ENCODE results near the gene TWF2. TPM values are rescaled to one million over a fixed set of nuclear protein-coding genes. Genes with fewer than 3 reads are reported as not detected.
A peak's percentile ranks its signal among the peaks of the same experiment; 100 is the strongest.

The TWF2 gene
- total RNA-seq, 4 donors from 2014 or later = 46.2 to 68.8 (median 59.3) TPM

- Histone ChIP-seq H3K9me3 (no peaks in the 10 kb centered on the region), H3K27me3 (no peaks in the 10 kb centered on the region), H3K4me3 (no peak overlapping the region), H3K27ac (peak overlapping the region; percentile 47 to 72 (median 55)), H3K4me1 (peaks cover 0 to 32% (median 9%) of the 10 kb centered on the region in 4 donors), H3K36me3 (no peaks in the 10 kb centered on the region)
- DNase-seq = peak in 2 of 3 donors; percentile 49 to 70
- no peak for TF ChIP-seq POLR2A (IDR thresholded peaks at IDR 0.05)
- TF ChIP-seq, protein P1, sequence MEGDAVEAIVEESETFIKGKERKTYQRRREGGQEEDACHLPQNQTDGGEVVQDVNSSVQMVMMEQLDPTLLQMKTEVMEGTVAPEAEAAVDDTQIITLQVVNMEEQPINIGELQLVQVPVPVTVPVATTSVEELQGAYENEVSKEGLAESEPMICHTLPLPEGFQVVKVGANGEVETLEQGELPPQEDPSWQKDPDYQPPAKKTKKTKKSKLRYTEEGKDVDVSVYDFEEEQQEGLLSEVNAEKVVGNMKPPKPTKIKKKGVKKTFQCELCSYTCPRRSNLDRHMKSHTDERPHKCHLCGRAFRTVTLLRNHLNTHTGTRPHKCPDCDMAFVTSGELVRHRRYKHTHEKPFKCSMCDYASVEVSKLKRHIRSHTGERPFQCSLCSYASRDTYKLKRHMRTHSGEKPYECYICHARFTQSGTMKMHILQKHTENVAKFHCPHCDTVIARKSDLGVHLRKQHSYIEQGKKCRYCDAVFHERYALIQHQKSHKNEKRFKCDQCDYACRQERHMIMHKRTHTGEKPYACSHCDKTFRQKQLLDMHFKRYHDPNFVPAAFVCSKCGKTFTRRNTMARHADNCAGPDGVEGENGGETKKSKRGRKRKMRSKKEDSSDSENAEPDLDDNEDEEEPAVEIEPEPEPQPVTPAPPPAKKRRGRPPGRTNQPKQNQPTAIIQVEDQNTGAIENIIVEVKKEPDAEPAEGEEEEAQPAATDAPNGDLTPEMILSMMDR (IDR thresholded peaks at IDR 0.05) = no peak
Observed at GRCh38 chr3:52281981-52282801, 43.2 kb upstream of the TWF2 start.

DNA sequence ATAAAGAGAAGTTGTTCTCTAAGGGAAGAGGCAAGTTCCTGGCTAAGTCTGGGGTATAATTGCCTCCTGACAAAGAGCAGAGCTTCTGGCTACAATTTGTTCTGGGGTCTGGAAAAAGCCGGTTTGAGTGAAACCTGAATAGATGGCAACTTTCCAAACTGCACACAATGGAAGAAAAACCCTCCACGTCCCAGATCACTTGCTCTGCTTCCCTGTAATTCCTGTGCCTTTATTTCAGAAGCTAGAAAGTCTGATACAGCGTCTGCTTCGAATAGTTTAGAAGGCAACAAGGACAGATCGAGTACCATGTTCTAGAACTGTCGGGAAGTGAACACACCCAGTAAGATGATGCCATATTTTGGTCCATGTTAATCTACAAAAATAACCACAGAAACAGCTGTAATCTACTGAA, 41.1 kb upstream of the TWF2 start:
- H3K27ac ChIP-seq = peak overlapping the region; percentile 95 to 100 (median 97)
- peaks cover 0 to 40% (median 10%) of the 10 kb centered on the region in 4 donors for H3K4me1 ChIP-seq
- no peak overlapping the region for H3K4me3 ChIP-seq
- DNase-seq = no peak
- H3K27me3 ChIP-seq = no peaks in the 10 kb centered on the region
- H3K9me3 ChIP-seq = no peaks in the 10 kb centered on the region
- TF ChIP-seq POLR2A (IDR thresholded peaks at IDR 0.05) = no peak
- TF ChIP-seq, protein P1 (IDR thresholded peaks at IDR 0.05) = no peak
- H3K36me3 ChIP-seq = no peaks in the 10 kb centered on the region

- no peak for DNase-seq
- no peaks in the 10 kb centered on the region for H3K9me3 ChIP-seq
- peaks cover 0 to 42% (median 11%) of the 10 kb centered on the region in 4 donors for H3K4me1 ChIP-seq
- H3K27me3 ChIP-seq = no peaks in the 10 kb centered on the region
- TF ChIP-seq, protein P1 (IDR thresholded peaks at IDR 0.05) = no peak
- TF ChIP-seq POLR2A (IDR thresholded peaks at IDR 0.05) = no peak
- H3K36me3 ChIP-seq = no peaks in the 10 kb centered on the region
- peak overlapping the region in 2 of 4 donors; percentile 90 to 99 for H3K4me3 ChIP-seq
- peak overlapping the region; percentile 95 to 100 (median 97) for H3K27ac ChIP-seq
Observed at GRCh38 chr3:52279596-52279995, 40.6 kb upstream of the TWF2 start.

GRCh38 chr3:52278510-52279069, 39.6 kb upstream of the TWF2 start, which contains the start of gene WDR82:
WDR82 (minus strand) TSS chr3:52278649; CDS start chr3:52278361, 288 bp downstream.
- H3K9me3 ChIP-seq = no peaks in the 10 kb centered on the region
- TF ChIP-seq, protein P1 (IDR thresholded peaks at IDR 0.05) = peak in 5 of 6 experiments; percentile 19 to 50 (median 41)
- TF ChIP-seq POLR2A (IDR thresholded peaks at IDR 0.05) = peak; percentile 72 to 91
- peak within 1 kb of the TSS; percentile 69 to 99 (median 80) for H3K4me3 ChIP-seq
- peak; percentile 98 to 99 (median 99) for DNase-seq
- no peaks in the 10 kb centered on the region for H3K27me3 ChIP-seq
- no peaks in the 10 kb centered on the region for H3K36me3 ChIP-seq
- H3K4me1 ChIP-seq = peaks cover 0 to 51% (median 11%) of the 10 kb centered on the region in 4 donors
- H3K27ac ChIP-seq = peak within 1 kb of the TSS; percentile 95 to 100 (median 97)

GRCh38 chr3:52277972-52278509, 39.1 kb upstream of the TWF2 start:
- peak overlapping the region; percentile 69 to 99 (median 80) for H3K4me3 ChIP-seq
- TF ChIP-seq, protein P1 (IDR thresholded peaks at IDR 0.05) = peak in 4 of 6 experiments; percentile 37 to 56 (median 52)
- no peak for TF ChIP-seq POLR2A (IDR thresholded peaks at IDR 0.05)
- H3K4me1 ChIP-seq = peaks cover 0 to 55% (median 11%) of the 10 kb centered on the region in 4 donors
- H3K36me3 ChIP-seq = no peaks in the 10 kb centered on the region
- H3K9me3 ChIP-seq = no peaks in the 10 kb centered on the region
- peak in 2 of 3 donors; percentile 52 to 78 for DNase-seq
- no peaks in the 10 kb centered on the region for H3K27me3 ChIP-seq
- peak overlapping the region; percentile 95 to 100 (median 97) for H3K27ac ChIP-seq
